BJ (cell line): Measurements from ENCODE around the gene MXRA8. TPM values are rescaled to one million over a fixed set of nuclear protein-coding genes. Genes with fewer than 3 reads are reported as not detected.

Source experiments
- CTCF ChIA-PET: fragments of 350-600 bp; formaldehyde crosslinking; extraction: SDS; loops from one replicate; lab custom pipeline; 2021; ENCODE audit warnings: antibody characterized with exemption, inconsistent platforms; lab: Yijun Ruan, JAX
- POLR2A ChIA-PET: fragments of 300-600 bp; sonication (Branson Sonifier 250); formaldehyde crosslinking; extraction: SDS; loops from one replicate; lab custom pipeline; 2021; ENCODE audit warnings: antibody characterized with exemption; lab: Charles Lee
- DNase-seq: peaks from one replicate; pipeline ENCODE4 v3.0.0-alpha.2; 2011; ENCODE audit warnings: low read depth
- H3K27me3 ChIP-seq: 2 replicates; pipeline ENCODE4 v1.6.0; 2011; ENCODE audit warnings: low read length; ENCODE audit not compliant: control insufficient read depth, insufficient read depth
- H3K36me3 ChIP-seq: 2 replicates; pipeline ENCODE4 v1.5.1; 2011; ENCODE audit warnings: low read length; ENCODE audit not compliant: control insufficient read depth, insufficient read depth
- H3K4me3 ChIP-seq: 2 replicates; pipeline ENCODE4 v1.5.1; 2011; ENCODE audit warnings: low read depth, mild to moderate bottlenecking, control low read depth, low read length
- polyA plus RNA-seq: library from polyadenylated mRNA; depleted of rRNA; stranded (reverse); fragments of >200 nt; gene quantifications from 2 replicates; pipeline ENCODE4 v1.2.3, GENCODE V29; 2011
- TF ChIP-seq, protein P1 (sequence below): IDR thresholded peaks from 2 replicates; pipeline ENCODE4 v1.5.1; 2011; ENCODE audit warnings: low read depth, mild to moderate bottlenecking, control low read depth, inconsistent platforms, low read length, moderate library complexity; ENCODE audit not compliant: insufficient read depth

Gene MXRA8
- polyA plus RNA-seq, 1 experiment: 702 TPM

DNA sequence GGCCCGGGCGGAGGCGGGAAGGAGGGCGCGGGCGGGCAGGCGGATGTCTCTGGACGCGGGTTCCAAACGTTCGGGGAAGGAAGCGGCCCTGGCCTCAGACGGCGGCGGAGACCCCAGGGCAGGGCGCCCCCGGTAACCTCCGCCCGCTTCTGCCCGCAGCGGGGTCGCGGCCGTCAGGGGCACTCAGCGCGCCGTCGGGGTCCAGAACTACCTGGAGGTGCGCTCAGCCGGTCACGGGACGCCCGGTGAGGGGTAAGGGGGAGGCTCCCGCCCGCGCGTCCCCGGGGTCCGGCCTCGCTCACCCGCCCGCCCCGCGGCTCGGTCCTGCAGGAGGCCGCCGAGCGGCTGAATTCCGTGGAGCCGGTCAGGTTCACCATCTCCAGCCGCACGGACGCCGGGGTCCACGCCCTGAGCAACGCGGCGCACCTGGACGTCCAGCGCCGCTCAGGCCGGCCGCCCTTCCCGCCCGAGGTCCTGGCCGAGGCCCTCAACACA is 49.6 kb downstream of the MXRA8 start:
- ChIA-PET POLR2A (interaction anchor here (0.6 kb wide), 1 partner anchor 53 kb away, joined by 3 read pairs; no protein-coding TSS in a partner anchor), CTCF (interaction anchor here (0.9 to 1.1 kb wide), 2 partner anchors 64 to 186 kb away, joined by 3 read pairs; no protein-coding TSS in a partner anchor)
- Histone ChIP-seq H3K4me3 (peak overlapping the region; percentile 88), H3K36me3 (peaks cover 27% of the 10 kb centered on the region), H3K27me3 (no peaks in the 10 kb centered on the region)
- TF ChIP-seq, protein P1, sequence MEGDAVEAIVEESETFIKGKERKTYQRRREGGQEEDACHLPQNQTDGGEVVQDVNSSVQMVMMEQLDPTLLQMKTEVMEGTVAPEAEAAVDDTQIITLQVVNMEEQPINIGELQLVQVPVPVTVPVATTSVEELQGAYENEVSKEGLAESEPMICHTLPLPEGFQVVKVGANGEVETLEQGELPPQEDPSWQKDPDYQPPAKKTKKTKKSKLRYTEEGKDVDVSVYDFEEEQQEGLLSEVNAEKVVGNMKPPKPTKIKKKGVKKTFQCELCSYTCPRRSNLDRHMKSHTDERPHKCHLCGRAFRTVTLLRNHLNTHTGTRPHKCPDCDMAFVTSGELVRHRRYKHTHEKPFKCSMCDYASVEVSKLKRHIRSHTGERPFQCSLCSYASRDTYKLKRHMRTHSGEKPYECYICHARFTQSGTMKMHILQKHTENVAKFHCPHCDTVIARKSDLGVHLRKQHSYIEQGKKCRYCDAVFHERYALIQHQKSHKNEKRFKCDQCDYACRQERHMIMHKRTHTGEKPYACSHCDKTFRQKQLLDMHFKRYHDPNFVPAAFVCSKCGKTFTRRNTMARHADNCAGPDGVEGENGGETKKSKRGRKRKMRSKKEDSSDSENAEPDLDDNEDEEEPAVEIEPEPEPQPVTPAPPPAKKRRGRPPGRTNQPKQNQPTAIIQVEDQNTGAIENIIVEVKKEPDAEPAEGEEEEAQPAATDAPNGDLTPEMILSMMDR: no peak
- DNase-seq: no peak

DNA sequence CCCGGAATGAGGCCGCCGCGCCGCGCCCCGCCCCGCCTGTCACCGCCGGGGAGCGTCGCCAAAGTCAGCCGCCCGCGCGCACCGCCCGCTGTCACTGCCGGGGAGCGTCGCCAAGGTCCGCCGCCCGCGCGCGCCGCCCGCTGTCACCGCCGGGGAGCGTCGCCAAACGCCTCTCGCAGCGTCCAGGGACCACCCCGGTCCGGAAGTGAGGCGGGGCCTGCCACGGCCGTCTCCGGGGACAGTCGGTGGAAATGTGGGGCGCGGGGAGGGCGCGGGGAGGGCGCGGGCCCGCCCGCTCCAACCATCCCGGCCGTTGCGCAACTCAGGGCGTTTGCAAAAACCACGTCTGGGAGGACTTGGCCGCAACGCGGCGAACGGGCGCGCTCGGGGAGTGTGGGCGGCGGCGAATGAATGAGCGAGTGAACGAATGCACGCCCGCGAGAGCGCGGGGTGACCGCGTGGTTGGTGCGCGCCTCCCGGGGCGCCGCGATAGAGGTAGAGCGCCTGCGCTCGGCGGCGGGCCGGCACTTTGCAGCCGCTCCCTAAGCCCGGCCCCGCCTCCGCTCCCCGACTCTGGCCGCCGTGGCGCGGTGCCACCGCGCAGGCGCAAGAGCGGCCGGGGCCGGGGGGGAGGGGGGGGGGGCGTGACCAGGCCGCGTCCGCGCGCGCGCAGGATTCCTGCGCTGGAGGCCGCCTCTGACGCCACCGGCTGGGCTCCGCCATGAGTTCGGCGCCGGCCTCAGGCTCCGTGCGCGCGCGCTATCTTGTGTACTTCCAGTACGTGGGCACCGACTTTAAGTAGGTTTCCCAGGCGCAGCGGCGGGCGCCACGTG is 50.2 kb downstream of the MXRA8 start, which contains the start of the genes ACAP3 and PUSL1:
ACAP3 (minus strand) TSS at position 8 of the 833 bp plus-strand sequence. CDS start 115 bp downstream, outside the sequence.
PUSL1 (plus strand) TSS at position 675 of the 833 bp plus-strand sequence; CDS start at position 722, 47 bp downstream.
- DNase-seq: peak; percentile 53
- H3K27me3 ChIP-seq: no peaks in the 10 kb centered on the region
- peak within 1 kb of the TSS; percentile 88 for H3K4me3 ChIP-seq
- peaks cover 23% of the 10 kb centered on the region for H3K36me3 ChIP-seq
- ChIA-PET POLR2A (no interaction called here), CTCF (no interaction called here)
- TF ChIP-seq, protein P1: no peak

DNA sequence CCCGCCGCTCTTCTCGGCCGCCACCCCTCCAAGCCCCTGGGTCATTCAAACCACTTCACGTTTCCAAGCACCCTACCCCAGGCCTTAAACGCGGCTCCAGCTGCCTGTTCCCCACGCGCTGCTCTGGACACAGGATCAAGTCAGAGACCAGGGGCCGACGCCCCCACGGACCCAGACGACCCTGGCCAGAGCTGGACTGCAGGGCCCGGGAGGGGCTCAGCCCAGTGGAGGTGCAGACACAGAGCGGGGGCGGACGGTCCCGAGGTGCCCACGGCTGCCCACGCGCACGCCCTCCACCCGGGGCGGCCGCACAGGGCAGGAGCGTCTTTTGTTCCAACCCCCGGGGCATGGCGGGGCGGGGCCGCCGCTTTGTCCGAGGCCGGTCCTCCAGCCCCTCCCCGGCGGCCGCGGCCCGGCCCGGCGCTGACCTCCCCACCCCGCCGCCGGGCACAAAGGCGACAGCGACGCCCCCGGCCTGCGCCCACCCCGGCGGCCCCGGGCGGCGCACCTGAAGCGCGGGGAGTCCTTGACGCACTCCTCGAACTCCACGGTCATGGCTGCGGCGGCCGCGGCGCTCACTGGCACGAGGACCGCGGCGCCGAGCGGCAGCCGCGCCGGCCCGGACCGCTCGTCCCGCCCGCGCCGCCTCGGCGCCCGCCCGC is 51.0 kb downstream of the MXRA8 start:
- Histone ChIP-seq H3K36me3 (peaks cover 16% of the 10 kb centered on the region), H3K27me3 (no peaks in the 10 kb centered on the region), H3K4me3 (peak overlapping the region; percentile 88)
- CTCF ChIA-PET: interaction anchor here (0.6 kb wide), 1 partner anchor 332 kb away, joined by 3 read pairs; no protein-coding TSS in a partner anchor
- TF ChIP-seq, protein P1: no peak
- DNase-seq: no peak
- POLR2A ChIA-PET: no interaction called here

DNA sequence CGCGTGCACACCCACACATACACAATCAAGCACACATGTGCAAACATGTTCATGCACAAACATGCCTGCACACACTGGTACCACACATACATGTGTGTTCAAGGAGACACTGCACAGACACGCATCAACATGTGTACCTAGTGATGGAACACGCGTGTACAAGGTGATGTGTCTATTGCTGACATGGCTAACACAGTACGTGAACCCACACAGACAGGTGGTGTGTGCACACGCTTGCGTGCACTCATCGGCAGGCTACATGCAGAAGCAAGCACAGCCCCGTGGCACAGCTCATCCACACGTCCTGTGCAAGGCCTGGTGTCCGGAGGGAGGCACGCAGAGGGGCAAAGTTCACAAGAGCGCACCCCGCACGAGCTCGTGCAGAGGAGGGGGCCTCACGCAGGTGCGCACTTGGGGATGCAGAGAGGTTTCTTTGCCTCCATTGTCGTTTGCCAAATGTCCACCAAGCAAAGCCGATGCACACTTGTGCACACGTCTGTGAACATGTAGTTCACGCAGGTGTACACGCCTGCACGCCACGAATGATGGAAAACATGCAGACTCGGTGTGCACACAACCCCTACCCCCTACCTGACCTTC is 51.6 kb downstream of the MXRA8 start:
- TF ChIP-seq, protein P1: no peak
- DNase-seq: no peak
- POLR2A ChIA-PET: no interaction called here

More for the DNA sequence above, 51.6 kb downstream of the MXRA8 start:
- no peaks in the 10 kb centered on the region for H3K27me3 ChIP-seq
- peaks cover 12% of the 10 kb centered on the region for H3K36me3 ChIP-seq
- H3K4me3 ChIP-seq: peak overlapping the region; percentile 88
- CTCF ChIA-PET: interaction anchor here (0.6 kb wide), 1 partner anchor 331 kb away, joined by 3 read pairs; no protein-coding TSS in a partner anchor
